HG02798 (cell line): ENCODE results near the gene FHOD3.
A peak's percentile ranks its signal among the peaks of the same experiment; 100 is the strongest.

Source experiments
- ATAC-seq: cut with Tn5 transposase; IDR thresholded peaks from one replicate; pipeline ENCODE4 v1.9.1; 2021; ENCODE audit warnings: mild to moderate bottlenecking; ENCODE audit not compliant: unreplicated experiment, poor library complexity

The FHOD3 gene

GRCh38 chr18:36672437-36673344 is 375.2 kb downstream of the FHOD3 start:
- ATAC-seq = peak; percentile 75

GRCh38 chr18:36673452-36673851 is 375.9 kb downstream of the FHOD3 start:
- ATAC-seq = no peak

- ATAC-seq = no peak
These were observed 377.6 kb downstream of the FHOD3 start for GRCh38 chr18:36675076-36675475.

- ATAC-seq = no peak
These were observed 378.0 kb downstream of the FHOD3 start for GRCh38 chr18:36675542-36675941.

- ATAC-seq = no peak
These were observed 379.1 kb downstream of the FHOD3 start for GRCh38 chr18:36676629-36677028.

- no peak for ATAC-seq
These were observed 382.5 kb downstream of the FHOD3 start for GRCh38 chr18:36680042-36680441.

GRCh38 chr18:36685580-36685979 is 388.1 kb downstream of the FHOD3 start:
- ATAC-seq = no peak

- ATAC-seq = peak; percentile 77
These were observed 390.8 kb downstream of the FHOD3 start for GRCh38 chr18:36688020-36688965.

- ATAC-seq = no peak
These were observed 394.9 kb downstream of the FHOD3 start for GRCh38 chr18:36692371-36692770.

- ATAC-seq = no peak
These were observed 395.4 kb downstream of the FHOD3 start for GRCh38 chr18:36692921-36693332.

GRCh38 chr18:36693931-36694620 is 396.6 kb downstream of the FHOD3 start:
- ATAC-seq = no peak

GRCh38 chr18:36695806-36696205 is 398.3 kb downstream of the FHOD3 start:
- ATAC-seq = no peak

GRCh38 chr18:36697905-36698304 is 400.4 kb downstream of the FHOD3 start:
- no peak for ATAC-seq

GRCh38 chr18:36700955-36701354 is 403.4 kb downstream of the FHOD3 start:
- ATAC-seq = no peak

GRCh38 chr18:36702401-36703013 is 405.0 kb downstream of the FHOD3 start:
- no peak for ATAC-seq

- ATAC-seq = no peak
These were observed 406.6 kb downstream of the FHOD3 start for GRCh38 chr18:36704156-36704555.

- ATAC-seq = no peak
These were observed 408.8 kb downstream of the FHOD3 start for GRCh38 chr18:36706134-36706881.

GRCh38 chr18:36708366-36708765 is 410.9 kb downstream of the FHOD3 start:
- ATAC-seq = no peak

- no peak for ATAC-seq
These were observed 411.8 kb downstream of the FHOD3 start for GRCh38 chr18:36709315-36709714.
